H9 (cell line): ENCODE measurements around the gene PCDH9. TPM values are rescaled to one million over a fixed set of nuclear protein-coding genes. Genes with fewer than 3 reads are reported as not detected.

Experiments
- DNase-seq: peaks from one replicate; pipeline ENCODE4 v3.0.0-alpha.2; 2017
- H2AFZ ChIP-seq: one replicate; pipeline ENCODE4 v1.6.1; 2013; ENCODE audit warnings: mild to moderate bottlenecking, low read length, control low read depth, moderate library complexity
- H2AK5ac ChIP-seq: 2 replicates; pipeline ENCODE4 v1.6.1; 2013; ENCODE audit warnings: low read length, control low read depth, mixed read lengths; ENCODE audit not compliant: insufficient read length
- H2BK120ac ChIP-seq: one replicate; pipeline ENCODE4 v1.6.1; 2013; ENCODE audit warnings: low read depth, mild to moderate bottlenecking, low read length, control low read depth, inconsistent platforms; ENCODE audit not compliant: poor library complexity, severe bottlenecking
- H2BK12ac ChIP-seq: 2 replicates; pipeline ENCODE4 v1.6.1; 2013; ENCODE audit warnings: low read length, control low read depth, mixed read lengths, low read depth; ENCODE audit not compliant: insufficient read length
- H2BK15ac ChIP-seq: 2 replicates; pipeline ENCODE4 v1.6.1; 2013; ENCODE audit warnings: low read depth, low read length, control low read depth
- H2BK20ac ChIP-seq: one replicate; pipeline ENCODE4 v1.6.1; 2013; ENCODE audit warnings: low read depth, mild to moderate bottlenecking, low read length, control low read depth, inconsistent platforms; ENCODE audit not compliant: poor library complexity, severe bottlenecking
- H2BK5ac ChIP-seq: 2 replicates; pipeline ENCODE4 v1.6.1; 2013; ENCODE audit warnings: low read length, control low read depth, mixed read lengths; ENCODE audit not compliant: insufficient read length
- H3K14ac ChIP-seq: 2 replicates; pipeline ENCODE4 v1.6.1; 2013; ENCODE audit warnings: low read length, control low read depth; ENCODE audit not compliant: insufficient read depth
- H3K18ac ChIP-seq: 2 replicates; pipeline ENCODE4 v1.6.1; 2013; ENCODE audit warnings: low read depth, mild to moderate bottlenecking, mixed read lengths, low read length, control low read depth; ENCODE audit not compliant: insufficient read length
- H3K23ac ChIP-seq: 2 replicates; pipeline ENCODE4 v1.6.1; 2013; ENCODE audit warnings: low read length, control low read depth, mixed read lengths, low read depth; ENCODE audit not compliant: insufficient read length
- H3K23me2 ChIP-seq: 2 replicates; pipeline ENCODE4 v1.6.1; 2013; ENCODE audit warnings: low read depth, mild to moderate bottlenecking, mixed read lengths, low read length, control low read depth; ENCODE audit not compliant: insufficient read length, poor library complexity, severe bottlenecking
- H3K27ac ChIP-seq: 2 replicates; pipeline ENCODE4 v1.5.1; 2013; ENCODE audit warnings: low read length, control low read depth, mixed read lengths, low read depth; ENCODE audit not compliant: insufficient read length
- H3K27me3 ChIP-seq: 2 replicates; pipeline ENCODE4 v1.6.1; 2013; ENCODE audit warnings: low read length, control low read depth, inconsistent platforms; ENCODE audit not compliant: insufficient read depth
- H3K4ac ChIP-seq: 2 replicates; pipeline ENCODE4 v1.6.1; 2013; ENCODE audit warnings: low read depth, mild to moderate bottlenecking, control low read depth, inconsistent platforms, low read length, moderate library complexity
- H3K4me1 ChIP-seq: 2 replicates; pipeline ENCODE4 v1.6.1; 2013; ENCODE audit warnings: low read length, control low read depth, inconsistent platforms; ENCODE audit not compliant: insufficient read depth
- H3K4me2 ChIP-seq: 2 replicates; pipeline ENCODE4 v1.6.1; 2013; ENCODE audit warnings: low read length, control low read depth, mixed read lengths; ENCODE audit not compliant: insufficient read length, insufficient read depth
- H3K56ac ChIP-seq: 2 replicates; pipeline ENCODE4 v1.6.1; 2013; ENCODE audit warnings: low read depth, mild to moderate bottlenecking, mixed read lengths, low read length, control low read depth; ENCODE audit not compliant: insufficient read length
- H3K79me1 ChIP-seq: 2 replicates; pipeline ENCODE4 v1.6.1; 2013; ENCODE audit warnings: low read depth, mild to moderate bottlenecking, moderate library complexity, low read length, control low read depth, inconsistent platforms; ENCODE audit not compliant: insufficient read depth, poor library complexity, severe bottlenecking
- H3K79me2 ChIP-seq: 2 replicates; pipeline ENCODE4 v1.6.1; 2013; ENCODE audit warnings: low read length, control low read depth, inconsistent platforms; ENCODE audit not compliant: insufficient read depth
- H3K9ac ChIP-seq: 2 replicates; pipeline ENCODE4 v1.6.1; 2013; ENCODE audit warnings: low read length, control low read depth, mixed read lengths; ENCODE audit not compliant: insufficient read length; ENCODE audit errors: extremely low read depth
- H3K9me3 ChIP-seq: one replicate; pipeline ENCODE4 v1.6.1; 2013; ENCODE audit warnings: low read depth, low read length, inconsistent platforms; ENCODE audit not compliant: control insufficient read depth
- H3T11ph ChIP-seq: one replicate; pipeline ENCODE4 v1.6.1; 2013; ENCODE audit warnings: mild to moderate bottlenecking, low read length, control low read depth, inconsistent platforms
- H4K20me1 ChIP-seq: one replicate; pipeline ENCODE4 v1.6.1; 2013; ENCODE audit not compliant: control insufficient read depth, insufficient read length, insufficient read depth
- H4K5ac ChIP-seq: 2 replicates; pipeline ENCODE4 v1.6.1; 2013; ENCODE audit warnings: low read depth, mild to moderate bottlenecking, mixed read lengths, low read length, control low read depth; ENCODE audit not compliant: insufficient read length
- H4K8ac ChIP-seq: replicated peaks from 2 replicates; pipeline ENCODE4 v1.6.1; 2013; ENCODE audit warnings: low read length, control low read depth, mixed read lengths, low read depth; ENCODE audit not compliant: insufficient read length
- H4K91ac ChIP-seq: 2 replicates; pipeline ENCODE4 v1.6.1; 2013; ENCODE audit warnings: low read depth, mild to moderate bottlenecking, moderate library complexity, mixed read lengths, low read length, control low read depth; ENCODE audit not compliant: insufficient read length
- H3K27ac Mint-ChIP-seq, 3 experiments: 2 replicates in 2 of 3; 3 replicates in 1 of 3; pipeline ENCODE4 v1.8.0; 2020 to 2021; ENCODE audit warnings: mixed read lengths in 3 of 3, mild to moderate bottlenecking in 1 of 3, moderate library complexity in 1 of 3
- H3K27me3 Mint-ChIP-seq: 2 replicates; pipeline ENCODE4 v1.8.0; 2021; ENCODE audit warnings: low read depth, mild to moderate bottlenecking, moderate library complexity, mixed read lengths
- H3K36me3 Mint-ChIP-seq, 3 experiments: 2 replicates in 2 of 3; 3 replicates in 1 of 3; pipeline ENCODE4 v1.8.0; 2020 to 2021; ENCODE audit warnings: low read depth in 3 of 3, mixed read lengths in 3 of 3; ENCODE audit not compliant: insufficient read depth in 1 of 3
- H3K4me1 Mint-ChIP-seq, 2 experiments: 2 replicates each; pipeline ENCODE4 v1.8.0; 2020; ENCODE audit warnings: mixed read lengths in 2 of 2
- H3K4me3 Mint-ChIP-seq, 2 experiments: 2 replicates in 1 of 2; 3 replicates in 1 of 2; pipeline ENCODE4 v1.8.0; 2020 to 2021; ENCODE audit warnings: mild to moderate bottlenecking in 2 of 2, mixed read lengths in 2 of 2, moderate library complexity in 1 of 2
- H3K9me3 Mint-ChIP-seq, 2 experiments: 2 replicates in 1 of 2; 3 replicates in 1 of 2; pipeline ENCODE4 v1.8.0; 2020; ENCODE audit warnings: mild to moderate bottlenecking in 2 of 2, mixed read lengths in 2 of 2, moderate library complexity in 1 of 2
- WGBS: extraction: QIAGEN DNeasy Blood & Tissue Kit; methylation state at CpG from one replicate; pipeline ENCODE4 v1.1.7; 2013; ENCODE audit warnings: missing lambda C conversion rate, low lambda C conversion rate, mixed read lengths; ENCODE audit not compliant: insufficient read length; ENCODE audit errors: extremely low coverage; 5-methylcytosine and 5-hydroxymethylcytosine counted together
- total RNA-seq: library from RNA; stranded (reverse); gene quantifications from 2 replicates; pipeline ENCODE4 v1.2.1, GENCODE V29; 2021
- TF ChIP-seq, protein P1 (sequence below): fragments of 200-600 bp; sonication (generic); conservative IDR thresholded peaks from 3 replicates; pipeline ENCODE4 v1.8.0; 2021; ENCODE audit warnings: antibody characterized with exemption, mild to moderate bottlenecking

The PCDH9 gene
- total RNA-seq, 1 experiment from 2014 or later = 0.11 TPM

DNA sequence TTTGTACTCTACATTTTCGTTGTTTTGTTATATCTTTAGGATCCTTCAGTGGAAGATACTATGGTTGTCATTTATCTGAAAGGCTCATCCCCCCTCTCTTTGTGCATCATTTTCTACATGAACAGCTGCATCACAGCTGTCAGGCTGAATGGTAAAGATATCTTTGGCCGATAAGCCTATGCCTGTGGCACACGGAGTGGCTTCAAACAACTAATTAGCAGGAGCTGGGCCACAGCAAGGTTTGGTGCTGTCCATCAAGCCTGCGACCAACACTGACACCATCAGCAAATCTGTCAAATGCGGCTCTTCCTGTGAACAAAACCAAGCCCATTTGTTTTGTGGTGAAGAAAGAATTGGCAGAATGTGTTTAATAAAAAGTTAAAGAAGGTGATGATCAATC is 334.4 kb downstream of the PCDH9 start:
- Histone ChIP-seq H3K56ac (no peak overlapping the region), H3K79me2 (no peaks in the 10 kb centered on the region), H2BK120ac (no peak overlapping the region), H3K23ac (no peak overlapping the region), H3K4ac (no peak overlapping the region), H4K5ac (no peak overlapping the region), H3K14ac (no peak overlapping the region), H3K27me3 (no peaks in the 10 kb centered on the region), H3K9ac (no peak overlapping the region), H3K18ac (no peak overlapping the region), H4K91ac (no peak overlapping the region), H3T11ph (no peak overlapping the region), H4K20me1 (no peaks in the 10 kb centered on the region), H2BK15ac (no peak overlapping the region), H3K4me2 (no peak overlapping the region), H3K4me1 (no peaks in the 10 kb centered on the region), H3K23me2 (no peaks in the 10 kb centered on the region), H3K27ac (no peak overlapping the region), H2BK20ac (no peak overlapping the region), H2BK12ac (no peak overlapping the region), H2AK5ac (no peak overlapping the region), H3K9me3 (no peaks in the 10 kb centered on the region), H3K79me1 (no peaks in the 10 kb centered on the region), H4K8ac (no peak overlapping the region), H2AFZ (no peak overlapping the region), H2BK5ac (no peak overlapping the region)
- DNase-seq = no peak
- Mint-ChIP-seq H3K27me3 (no peaks in the 10 kb centered on the region), H3K4me1 (no peaks in the 10 kb centered on the region), H3K9me3 (no peaks in the 10 kb centered on the region; a peak in 1 of 5 replicates), H3K4me3 (no peak overlapping the region), H3K36me3 (no peaks in the 10 kb centered on the region), H3K27ac (no peak overlapping the region)
- TF ChIP-seq, protein P1, sequence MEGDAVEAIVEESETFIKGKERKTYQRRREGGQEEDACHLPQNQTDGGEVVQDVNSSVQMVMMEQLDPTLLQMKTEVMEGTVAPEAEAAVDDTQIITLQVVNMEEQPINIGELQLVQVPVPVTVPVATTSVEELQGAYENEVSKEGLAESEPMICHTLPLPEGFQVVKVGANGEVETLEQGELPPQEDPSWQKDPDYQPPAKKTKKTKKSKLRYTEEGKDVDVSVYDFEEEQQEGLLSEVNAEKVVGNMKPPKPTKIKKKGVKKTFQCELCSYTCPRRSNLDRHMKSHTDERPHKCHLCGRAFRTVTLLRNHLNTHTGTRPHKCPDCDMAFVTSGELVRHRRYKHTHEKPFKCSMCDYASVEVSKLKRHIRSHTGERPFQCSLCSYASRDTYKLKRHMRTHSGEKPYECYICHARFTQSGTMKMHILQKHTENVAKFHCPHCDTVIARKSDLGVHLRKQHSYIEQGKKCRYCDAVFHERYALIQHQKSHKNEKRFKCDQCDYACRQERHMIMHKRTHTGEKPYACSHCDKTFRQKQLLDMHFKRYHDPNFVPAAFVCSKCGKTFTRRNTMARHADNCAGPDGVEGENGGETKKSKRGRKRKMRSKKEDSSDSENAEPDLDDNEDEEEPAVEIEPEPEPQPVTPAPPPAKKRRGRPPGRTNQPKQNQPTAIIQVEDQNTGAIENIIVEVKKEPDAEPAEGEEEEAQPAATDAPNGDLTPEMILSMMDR = no peak
- WGBS = no CpG with 5 or more reads among the region's 5 CpGs
